Stimulated activated CD8-positive, alpha-beta memory T cell treated with anti-CD3 and anti-CD28 coated beads, Interleukin-15, amount 100 ng/mL, for 48 hours (primary cell): ENCODE results near the gene CTTNBP2.

Experiments used
- DNase-seq, 2 donors: peaks; one replicate each; pipeline ENCODE4 v3.0.0-alpha.2; 2020; ENCODE audit warnings: low read depth in 2 of 2

The CTTNBP2 gene

GRCh38 chr7:117685795-117686194 is 187.4 kb downstream of the CTTNBP2 start:
- no peak for DNase-seq

DNA sequence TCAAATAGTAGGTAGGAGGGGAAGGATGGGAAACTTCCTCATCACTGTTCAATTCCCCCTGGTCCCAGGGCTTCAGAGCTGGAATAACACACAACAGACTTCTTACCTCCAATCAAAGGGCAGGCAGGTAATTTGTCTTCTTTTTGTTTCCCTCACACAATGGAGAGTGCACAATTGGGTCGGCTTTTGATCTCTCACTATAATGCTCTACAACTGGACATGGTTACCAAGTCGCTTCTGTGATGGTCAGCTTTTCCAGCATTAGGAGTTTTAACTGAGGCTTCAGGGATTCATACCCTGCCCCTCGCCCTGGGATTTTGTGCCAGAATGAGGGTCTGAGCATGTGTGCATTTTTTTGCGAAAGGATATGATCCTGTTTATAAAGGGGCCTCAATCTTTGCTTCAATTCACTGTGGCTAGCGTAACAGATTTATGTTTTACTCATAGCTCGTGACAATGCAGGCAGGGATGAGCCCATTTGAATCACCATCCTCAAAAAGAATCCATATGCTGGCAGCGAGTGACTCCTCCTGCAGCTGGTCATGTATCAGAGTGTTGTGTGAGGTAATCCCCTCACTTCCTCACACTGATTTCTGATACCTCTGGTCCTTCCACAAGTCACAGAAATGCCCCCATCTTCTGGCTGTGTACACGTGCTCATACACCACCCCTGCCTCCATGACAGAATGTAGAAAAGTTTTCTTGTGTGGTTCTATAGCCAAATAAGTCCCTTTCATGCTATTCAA is 189.6 kb downstream of the CTTNBP2 start:
- no peak for DNase-seq

GRCh38 chr7:117682681-117683385 is 190.4 kb downstream of the CTTNBP2 start:
- DNase-seq = no peak

- DNase-seq = no peak
Observed at GRCh38 chr7:117679120-117679519, 194.1 kb downstream of the CTTNBP2 start.

GRCh38 chr7:117675497-117676435 is 197.5 kb downstream of the CTTNBP2 start:
- DNase-seq = no peak

GRCh38 chr7:117674617-117675016 is 198.6 kb downstream of the CTTNBP2 start:
- DNase-seq = no peak

DNA sequence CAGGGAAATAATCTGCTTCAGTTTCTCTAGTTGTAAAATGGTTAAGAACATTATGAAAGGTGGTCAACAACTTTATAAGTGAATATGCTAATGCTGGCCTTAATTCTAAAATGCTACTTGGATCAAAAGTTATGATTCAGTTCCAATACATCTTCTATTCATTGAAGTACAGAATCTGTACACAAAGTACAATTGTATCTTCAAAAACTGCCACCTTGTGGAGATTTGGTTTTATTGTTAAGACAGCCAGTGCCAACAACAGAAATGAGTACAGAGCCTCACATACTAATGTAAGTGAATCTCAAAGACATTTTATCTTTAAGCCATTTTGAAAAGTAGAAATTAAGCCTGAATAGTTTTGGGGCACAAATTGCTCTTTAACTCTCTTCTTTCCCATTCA is 199.4 kb downstream of the CTTNBP2 start:
- DNase-seq = no peak

DNA sequence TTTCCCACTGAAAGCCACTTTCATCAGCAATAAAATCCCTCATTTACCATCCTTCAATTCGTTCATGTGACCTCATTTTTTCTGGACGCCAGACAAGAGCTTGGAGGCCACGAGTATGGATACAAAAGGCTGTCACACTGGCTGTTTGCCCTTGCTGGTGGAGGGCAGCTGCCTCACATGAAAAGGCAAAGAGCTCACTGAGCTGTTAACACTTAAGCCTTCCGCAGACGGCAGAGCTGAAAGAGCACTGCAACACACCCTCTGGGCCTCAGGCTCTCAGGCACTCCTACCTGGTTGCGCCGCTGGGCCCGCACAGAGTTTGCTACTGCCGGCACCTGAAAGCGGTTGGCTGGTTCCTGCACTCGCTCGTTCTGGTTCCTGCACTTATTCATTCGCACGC is 199.9 kb downstream of the CTTNBP2 start:
- no peak for DNase-seq

GRCh38 chr7:117672453-117672852 is 200.8 kb downstream of the CTTNBP2 start:
- DNase-seq = no peak

- no peak for DNase-seq
Observed at GRCh38 chr7:117669818-117670217, 203.4 kb downstream of the CTTNBP2 start.

DNA sequence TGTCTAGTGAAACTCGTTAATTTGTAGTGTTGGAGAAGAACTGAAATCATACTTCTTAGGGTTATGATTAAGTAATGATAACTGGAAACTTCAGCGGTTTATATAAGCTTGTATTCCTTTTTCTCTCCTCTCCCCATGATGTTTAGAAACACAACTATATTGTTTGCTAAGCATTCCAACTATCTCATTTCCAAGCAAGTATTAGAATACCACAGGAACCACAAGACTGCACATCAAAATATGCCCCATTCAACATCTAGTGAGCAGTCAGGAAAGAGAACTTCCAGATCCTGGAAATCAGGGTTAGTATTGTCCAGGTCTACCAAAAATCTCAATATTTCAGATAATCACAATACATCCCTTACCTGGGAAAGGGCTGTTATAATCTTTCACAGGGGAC is 205.8 kb downstream of the CTTNBP2 start:
- DNase-seq = no peak

DNA sequence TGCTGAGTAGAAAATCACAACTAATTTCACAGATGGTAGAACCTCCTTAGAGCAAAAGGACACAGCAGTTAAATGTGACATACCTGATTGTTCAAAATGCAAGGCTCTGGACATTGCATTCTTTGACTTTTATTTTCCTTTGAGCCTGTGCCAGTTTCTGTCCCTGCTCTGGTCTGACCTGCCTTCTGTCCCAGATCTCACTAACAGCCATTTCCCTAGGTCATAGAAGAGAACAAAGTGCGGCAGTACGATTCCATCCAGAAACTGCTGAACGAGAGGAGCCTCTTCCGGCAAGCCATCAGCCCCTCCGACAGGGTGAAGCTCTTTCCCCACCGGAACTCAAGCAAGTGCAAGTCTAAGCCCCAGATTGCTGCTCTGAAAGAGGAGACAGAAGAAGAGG is 206.6 kb downstream of the CTTNBP2 start:
- DNase-seq = no peak

DNA sequence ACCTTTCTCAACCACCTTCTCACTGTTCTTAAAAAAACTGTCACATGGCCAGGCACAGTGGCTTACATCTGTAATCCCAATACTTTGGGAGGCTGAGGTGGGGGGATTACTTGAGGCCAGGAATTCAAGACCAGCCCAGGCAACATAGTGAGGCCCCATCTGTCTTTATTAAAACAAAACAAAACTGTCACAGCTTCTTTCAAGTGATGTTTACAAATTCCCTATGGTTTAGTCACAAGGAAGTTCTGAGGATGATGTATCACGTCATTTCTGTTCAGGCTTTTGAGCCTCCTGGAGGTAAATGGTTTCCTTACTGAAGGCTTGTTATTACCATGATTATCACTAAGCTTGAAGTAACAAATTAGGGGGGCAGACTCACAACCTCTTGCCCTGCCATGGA is 207.2 kb downstream of the CTTNBP2 start:
- DNase-seq = no peak

- DNase-seq = no peak
Observed at GRCh38 chr7:117665368-117665767, 207.9 kb downstream of the CTTNBP2 start.

DNA sequence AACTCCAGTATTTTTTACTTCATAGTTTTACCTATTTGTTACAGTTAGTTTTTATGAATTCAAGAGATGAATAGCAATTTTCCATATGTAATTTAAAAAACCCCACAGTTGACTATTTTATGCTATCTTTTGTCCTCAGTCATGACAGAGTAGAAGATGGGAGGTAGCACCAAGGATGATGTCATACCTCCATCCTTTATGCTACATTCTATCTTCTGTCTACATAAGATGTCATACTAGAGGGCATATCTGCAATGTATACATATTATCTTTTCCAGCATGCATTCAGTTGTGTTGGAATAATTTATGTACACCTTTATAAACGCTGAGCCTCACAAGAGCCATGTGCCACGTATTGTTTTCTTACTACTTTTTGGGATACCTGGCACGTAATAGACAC is 209.2 kb downstream of the CTTNBP2 start:
- no peak for DNase-seq

- DNase-seq = no peak
Observed at GRCh38 chr7:117661328-117661727, 211.9 kb downstream of the CTTNBP2 start.
